Suprapubic skin (tissue), 4 donors: ENCODE data around the gene XCR1.

ENCODE experiments used
- POLR2A ChIP-seq, 2 donors: fragments of 450-650 bp; IDR thresholded peaks; one replicate each; pipeline ENCODE4 v1.6.1; 2017; ENCODE audit warnings: antibody characterized with exemption in 2 of 2, mild to moderate bottlenecking in 2 of 2, moderate library complexity in 2 of 2
- POLR2AphosphoS5 ChIP-seq, 3 donors: sonication (generic); formaldehyde crosslinking; IDR thresholded peaks; one replicate each; pipeline ENCODE4 v1.6.1; 2017; ENCODE audit warnings: antibody characterized with exemption in 3 of 3
- TF ChIP-seq, protein P1 (sequence below), 2 donors: fragments of 200-600 bp in 1 of 2; fragments of 450-650 bp in 1 of 2; sonication (generic) in 1 of 2; IDR thresholded peaks; one replicate each; pipeline ENCODE4 v1.5.1; 2016 to 2019; ENCODE audit warnings: antibody characterized with exemption in 2 of 2, mild to moderate bottlenecking in 1 of 2, moderate library complexity in 1 of 2

DNA sequence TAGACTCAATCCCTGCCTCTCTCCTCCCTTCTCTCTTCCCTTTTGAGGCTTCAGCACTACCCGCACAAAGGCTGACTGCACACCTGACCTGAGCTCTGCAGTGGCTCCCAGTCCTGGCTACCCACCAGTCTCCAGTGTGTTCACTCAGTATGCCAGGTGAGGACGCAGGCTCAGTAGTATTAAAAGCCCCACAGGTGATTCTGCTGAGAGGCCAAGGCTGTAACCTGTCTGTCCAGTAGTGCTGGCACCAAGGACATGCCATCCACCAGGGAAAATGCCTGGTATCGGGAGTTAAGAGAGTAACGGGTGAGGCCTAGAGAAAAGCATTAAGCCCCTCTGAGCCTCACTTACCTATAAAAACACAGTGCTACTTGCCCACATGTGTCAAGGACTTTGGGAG lies 52.6 kb downstream of the XCR1 start:
- TF ChIP-seq POLR2A (IDR thresholded peaks at IDR 0.05) (no peak), POLR2AphosphoS5 (IDR thresholded peaks at IDR 0.05) (no peak)
- TF ChIP-seq, protein P1, sequence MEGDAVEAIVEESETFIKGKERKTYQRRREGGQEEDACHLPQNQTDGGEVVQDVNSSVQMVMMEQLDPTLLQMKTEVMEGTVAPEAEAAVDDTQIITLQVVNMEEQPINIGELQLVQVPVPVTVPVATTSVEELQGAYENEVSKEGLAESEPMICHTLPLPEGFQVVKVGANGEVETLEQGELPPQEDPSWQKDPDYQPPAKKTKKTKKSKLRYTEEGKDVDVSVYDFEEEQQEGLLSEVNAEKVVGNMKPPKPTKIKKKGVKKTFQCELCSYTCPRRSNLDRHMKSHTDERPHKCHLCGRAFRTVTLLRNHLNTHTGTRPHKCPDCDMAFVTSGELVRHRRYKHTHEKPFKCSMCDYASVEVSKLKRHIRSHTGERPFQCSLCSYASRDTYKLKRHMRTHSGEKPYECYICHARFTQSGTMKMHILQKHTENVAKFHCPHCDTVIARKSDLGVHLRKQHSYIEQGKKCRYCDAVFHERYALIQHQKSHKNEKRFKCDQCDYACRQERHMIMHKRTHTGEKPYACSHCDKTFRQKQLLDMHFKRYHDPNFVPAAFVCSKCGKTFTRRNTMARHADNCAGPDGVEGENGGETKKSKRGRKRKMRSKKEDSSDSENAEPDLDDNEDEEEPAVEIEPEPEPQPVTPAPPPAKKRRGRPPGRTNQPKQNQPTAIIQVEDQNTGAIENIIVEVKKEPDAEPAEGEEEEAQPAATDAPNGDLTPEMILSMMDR (IDR thresholded peaks at IDR 0.05): no peak
